Umbilical cord (tissue), 2 donors: ENCODE measurements around the gene EPHA8. TPM values are rescaled to one million over a fixed set of nuclear protein-coding genes. Genes with fewer than 3 reads are reported as not detected.

Experiments used
- DNase-seq: peaks from one replicate; pipeline ENCODE4 v3.0.0-alpha.2; 2015; ENCODE audit warnings: low spot score
- total RNA-seq: library from RNA; depleted of rRNA; stranded (reverse); fragments of >200 nt; gene quantifications from one replicate; pipeline ENCODE4 v1.2.3, GENCODE V29; 2014; ENCODE audit warnings: low replicate concordance; ENCODE audit not compliant: insufficient read depth

The EPHA8 gene
- total RNA-seq, 1 donor from 2014 or later: 4.3 TPM

DNA sequence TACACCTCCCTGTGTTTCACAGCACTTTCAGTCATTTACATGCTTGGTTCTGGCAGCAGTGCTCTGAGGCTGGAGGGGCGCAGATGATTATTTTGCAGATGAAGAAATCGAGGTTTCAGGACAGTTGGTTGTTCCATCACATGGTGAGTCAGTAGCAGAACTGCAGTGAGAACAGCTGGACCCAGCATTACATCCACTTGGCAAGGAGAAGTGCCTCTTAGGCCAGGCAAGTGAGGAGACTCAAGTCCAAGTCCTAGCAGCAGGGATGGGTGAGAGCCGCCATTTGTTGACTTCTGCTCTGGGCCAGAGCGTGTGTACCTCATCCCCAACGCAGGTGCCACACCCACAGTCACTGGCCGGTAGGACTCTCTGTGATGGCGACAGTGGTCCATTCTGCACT, 26.8 kb upstream of the EPHA8 start:
- no peak for DNase-seq

DNA sequence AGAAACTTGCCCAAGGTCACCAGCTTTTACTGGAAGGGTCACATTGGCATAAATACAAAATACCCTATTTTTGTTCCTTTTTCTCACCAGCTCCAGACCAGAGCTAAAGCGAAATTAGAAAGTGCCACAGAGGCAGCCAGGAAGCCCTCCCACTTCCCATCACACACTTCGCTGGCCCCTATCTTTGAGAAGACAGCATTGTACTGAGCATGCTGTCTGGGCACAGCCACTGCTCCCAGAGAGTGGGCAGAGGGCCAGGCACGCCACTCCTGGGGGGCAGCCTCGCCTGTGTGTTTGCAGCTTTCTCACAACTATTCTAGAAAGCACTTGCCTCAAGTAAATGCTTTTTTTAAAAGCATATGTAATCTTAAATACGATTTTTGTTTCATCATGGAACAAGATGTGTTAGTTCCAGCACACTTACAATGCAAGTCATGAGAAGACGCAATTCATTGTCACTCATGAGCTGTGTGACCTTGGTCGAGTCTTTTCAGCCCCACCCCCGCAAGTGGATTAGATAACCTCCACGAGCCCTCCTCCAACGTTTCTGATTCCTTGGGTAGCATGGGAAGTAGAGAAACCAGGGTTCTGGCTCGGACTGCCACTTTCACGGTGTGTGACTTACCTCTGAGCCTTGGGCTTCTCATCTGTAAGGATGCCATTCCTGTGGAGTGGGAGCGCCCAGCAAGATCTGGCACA, 25.7 kb upstream of the EPHA8 start:
- DNase-seq: no peak

DNA sequence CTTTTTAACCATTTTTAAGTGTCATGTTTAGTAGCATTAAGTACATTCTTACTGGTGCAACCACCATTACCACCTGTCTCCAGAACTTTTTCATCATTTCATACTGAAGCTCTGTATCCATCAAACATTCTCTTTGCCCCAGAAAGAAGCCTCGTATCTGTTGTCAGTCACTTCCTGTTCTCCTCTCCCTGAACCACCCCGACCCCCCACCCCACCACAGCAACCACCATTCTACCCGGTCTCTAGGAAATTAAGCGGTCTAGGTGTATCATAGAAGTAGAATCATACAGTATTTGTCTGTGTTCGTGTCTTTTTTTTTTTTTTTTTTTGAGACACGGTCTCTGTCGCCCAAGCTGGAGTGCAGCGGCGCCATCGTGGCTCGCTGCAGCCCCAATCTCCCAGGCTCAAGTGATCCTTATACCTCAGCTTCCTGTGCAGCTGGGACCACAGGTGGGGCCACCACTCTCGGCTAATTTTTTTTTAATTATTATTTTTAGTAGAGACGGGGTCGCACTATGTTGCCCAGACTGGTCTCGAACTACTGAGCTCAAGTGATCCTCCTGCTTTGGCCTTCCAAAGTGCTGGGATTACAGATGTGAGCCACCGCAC, 23.7 kb upstream of the EPHA8 start:
- no peak for DNase-seq

DNA sequence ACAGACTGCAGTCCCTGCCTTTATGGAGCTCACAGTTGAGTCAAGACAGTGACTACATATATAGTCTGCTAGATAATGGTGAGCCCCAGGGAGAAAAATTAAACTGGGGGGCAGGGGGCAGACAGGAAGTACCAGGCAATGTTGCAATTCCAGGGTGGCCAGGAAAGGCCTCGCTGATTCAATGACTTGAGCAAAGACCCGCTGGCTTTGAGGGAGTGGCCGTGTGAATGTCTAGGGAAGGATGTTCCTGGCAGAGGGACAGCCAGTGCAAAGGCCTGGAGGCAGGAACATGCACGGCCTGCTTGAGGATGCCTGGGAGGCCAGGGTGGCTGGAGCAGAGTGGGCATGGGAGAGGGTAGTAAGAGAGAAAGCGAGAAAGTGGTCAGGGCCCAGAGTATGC, 23.0 kb upstream of the EPHA8 start:
- DNase-seq: no peak

DNA sequence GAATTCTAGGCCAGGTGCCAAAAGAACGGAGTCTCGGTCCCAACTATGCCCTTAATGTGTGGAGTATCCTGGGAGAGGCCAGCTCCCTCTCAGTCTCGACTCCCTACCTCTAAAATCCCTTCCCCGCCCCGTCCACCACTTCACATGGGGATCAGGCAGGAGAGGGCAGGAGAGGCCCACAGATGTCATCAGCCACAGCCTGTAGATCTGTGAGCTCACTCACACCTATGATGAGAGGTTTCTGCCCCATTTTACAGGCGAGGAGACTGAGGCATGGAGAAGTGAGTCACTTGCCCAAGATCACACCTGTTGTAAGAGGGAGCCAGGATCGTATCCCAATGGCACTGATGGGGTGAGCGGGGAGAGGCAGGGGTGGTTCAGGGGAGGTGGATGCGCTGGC, 20.4 kb upstream of the EPHA8 start:
- no peak for DNase-seq

DNA sequence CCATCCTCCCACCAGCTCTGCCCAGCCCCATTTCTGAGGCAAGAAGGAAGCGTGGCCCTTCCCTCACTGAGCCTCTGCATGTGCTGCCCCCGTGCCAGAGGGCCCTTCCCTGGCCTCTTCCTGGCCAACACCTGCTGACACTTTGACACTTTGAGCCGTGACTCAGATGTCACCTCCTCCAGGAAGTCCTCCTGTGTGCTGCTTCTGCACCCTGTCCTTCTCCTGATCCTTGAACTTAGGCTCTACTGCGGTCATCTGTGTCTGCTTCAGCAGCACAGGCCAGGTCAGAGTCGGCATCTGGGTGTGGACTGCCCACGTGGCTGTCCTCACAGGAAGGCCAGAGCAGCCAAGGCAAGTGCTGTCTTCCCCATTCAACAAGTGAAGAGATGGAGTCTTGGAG, 19.6 kb upstream of the EPHA8 start:
- DNase-seq: no peak

DNA sequence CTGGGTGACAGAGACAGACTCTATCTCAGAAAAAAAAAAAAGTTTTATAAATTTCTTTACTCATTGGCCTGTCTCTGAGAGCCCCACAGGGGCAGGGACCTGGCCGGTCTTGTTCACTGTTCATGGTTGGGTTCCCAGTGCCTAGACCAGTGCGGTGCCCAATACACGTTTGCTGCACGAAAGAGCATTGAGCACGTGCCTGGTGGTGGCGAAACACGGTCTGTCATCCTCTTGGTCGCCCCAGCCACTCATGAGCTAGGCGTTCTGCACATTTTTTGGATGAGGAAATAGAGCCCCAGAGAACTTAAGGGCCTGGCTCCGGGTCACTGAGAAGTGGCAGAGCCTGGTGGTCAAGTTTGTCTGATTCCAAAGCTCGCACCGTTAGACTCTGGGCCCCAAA, 18.7 kb upstream of the EPHA8 start:
- DNase-seq: no peak

DNA sequence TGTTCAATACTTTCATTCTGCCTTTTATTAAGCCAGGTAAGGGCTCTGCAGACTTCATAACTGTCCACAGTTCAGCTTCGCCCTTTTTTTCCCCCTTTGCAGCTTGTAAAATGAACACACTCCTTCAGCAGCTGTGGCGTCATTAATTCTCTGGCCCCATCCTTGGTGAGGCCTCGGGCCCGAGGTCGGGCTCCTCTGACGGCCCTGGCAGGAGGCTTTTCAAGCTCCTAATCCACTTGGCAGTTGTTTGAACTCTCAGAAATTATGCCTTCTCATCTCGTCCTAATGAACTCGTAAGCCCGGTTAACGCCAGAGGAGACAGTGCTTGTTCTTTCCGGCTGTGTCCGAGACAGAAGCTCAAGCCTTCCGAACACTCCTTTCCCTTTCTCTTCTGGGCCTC, 18.1 kb upstream of the EPHA8 start:
- peak; percentile 54 for DNase-seq

DNA sequence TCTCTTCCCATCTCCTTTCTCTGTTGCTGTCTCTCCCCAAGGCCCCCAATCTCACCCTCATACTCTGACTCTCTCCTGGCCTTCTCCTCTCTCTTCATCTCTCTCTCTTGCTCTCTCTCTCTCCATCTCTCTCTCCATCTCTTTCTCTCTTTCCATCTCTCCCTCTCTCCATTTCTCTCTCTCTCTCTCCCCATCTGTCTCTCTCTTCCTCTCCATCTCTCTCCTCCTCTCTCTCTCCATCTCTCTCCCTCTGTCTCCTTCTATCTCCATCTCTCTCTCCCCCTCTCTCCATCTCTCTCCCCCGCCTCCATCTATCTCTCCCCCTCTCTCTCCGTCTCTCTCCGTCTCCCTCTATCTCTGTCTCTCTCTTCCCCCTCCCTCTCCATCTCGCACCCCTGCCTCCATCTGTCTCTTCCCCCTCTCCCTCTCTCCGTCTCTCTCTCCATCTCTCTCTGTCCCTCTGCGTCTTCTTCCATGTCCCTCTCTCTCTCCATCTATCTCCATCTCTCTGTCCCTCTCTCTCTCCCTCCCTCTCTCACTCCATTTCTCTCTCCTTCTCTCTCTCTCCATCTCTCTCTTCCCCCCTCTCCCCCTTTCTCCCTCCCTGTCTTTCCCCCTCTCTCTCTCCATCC, 16.0 kb upstream of the EPHA8 start:
- DNase-seq: no peak

DNA sequence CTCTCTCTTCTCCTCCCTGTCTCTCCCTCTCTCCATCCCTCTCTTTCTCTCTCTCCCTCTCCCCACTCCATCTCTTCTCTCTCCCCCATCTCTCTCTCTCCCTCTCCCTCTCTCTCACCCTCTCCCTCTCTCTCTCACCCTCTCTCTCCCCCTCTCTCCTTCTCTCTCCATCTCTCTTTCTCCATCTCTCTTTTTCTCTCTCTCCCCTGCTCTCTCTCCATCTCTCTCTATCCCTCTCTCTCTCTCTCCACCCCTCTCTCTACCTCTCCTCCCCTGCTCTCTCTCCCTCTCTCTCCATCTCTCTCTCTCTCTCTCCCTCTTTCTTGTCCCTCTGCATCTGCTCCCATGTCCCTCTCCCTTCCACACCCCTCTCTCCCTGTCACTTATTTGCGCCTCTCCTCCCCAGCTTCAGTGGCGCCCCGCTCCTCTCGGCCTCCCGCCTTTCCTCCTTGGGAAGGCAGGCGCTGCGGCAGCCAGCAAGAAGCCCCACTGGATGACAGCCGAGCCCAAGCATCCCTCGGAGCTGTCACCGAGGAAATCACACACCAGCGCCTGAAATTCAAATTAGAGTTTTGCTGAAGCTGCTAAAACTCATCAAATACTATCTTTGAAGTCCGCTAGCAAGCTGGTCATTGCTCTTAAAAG, 15.3 kb upstream of the EPHA8 start:
- DNase-seq: no peak

DNA sequence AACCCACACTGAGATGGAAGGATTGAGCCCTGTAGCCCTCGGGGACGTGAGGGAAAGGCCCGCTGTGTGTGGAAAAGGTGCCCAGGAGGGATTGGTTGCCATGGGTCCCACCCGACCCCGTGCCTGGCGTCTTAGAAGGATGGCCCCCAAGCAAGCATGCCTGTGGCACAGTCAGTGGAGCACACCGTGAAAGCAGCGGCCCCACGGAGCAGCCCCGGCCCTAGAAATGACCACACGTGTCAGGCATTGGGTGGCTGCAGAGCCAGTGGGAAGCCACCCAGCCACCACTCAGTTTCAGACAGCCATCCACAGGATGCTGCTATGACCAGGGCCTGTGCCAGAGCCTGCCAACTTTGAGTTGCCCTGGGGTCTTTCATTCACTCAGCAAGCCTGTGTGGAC, 13.3 kb upstream of the EPHA8 start:
- DNase-seq: no peak

DNA sequence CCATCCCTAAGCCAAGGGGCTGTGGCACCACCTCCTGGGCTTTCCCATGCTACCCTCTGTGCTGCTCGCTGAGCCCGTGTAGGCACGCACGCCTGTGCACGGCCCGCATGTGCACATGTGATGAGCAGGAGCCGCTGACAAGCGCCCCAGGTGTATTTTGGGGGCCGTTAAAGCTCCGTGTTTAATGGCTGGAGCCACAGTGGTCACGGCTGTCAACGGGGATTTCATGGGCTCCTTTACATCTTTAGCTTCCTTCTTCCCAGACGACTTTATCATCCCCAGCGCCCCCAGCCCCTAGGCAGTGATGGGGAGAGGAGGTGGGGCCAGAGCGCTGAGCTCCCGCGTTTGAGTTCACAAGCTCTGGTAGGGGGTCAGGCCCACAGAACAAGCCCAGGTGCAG, 11.7 kb upstream of the EPHA8 start:
- DNase-seq: no peak

DNA sequence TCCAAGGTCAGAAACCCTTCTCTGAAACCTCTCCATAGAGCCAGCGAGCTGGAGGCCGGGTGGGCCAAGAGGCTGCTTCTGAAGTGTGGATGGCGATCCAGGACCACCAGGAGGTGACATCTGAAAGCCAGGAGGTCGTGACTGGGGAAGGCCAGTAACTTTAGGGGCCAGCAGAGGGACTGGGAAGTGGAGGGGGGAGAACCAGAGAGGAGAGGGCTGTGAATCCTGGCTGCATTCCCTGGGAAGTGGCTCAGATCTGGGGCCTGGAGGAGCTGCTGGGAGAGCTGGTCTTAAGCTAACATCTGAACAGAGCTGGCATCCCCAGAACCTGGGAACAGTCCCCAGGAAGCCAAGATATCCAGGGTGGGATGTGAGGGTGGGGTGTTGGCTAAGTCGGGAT, 11.3 kb upstream of the EPHA8 start:
- DNase-seq: peak; percentile 58

DNA sequence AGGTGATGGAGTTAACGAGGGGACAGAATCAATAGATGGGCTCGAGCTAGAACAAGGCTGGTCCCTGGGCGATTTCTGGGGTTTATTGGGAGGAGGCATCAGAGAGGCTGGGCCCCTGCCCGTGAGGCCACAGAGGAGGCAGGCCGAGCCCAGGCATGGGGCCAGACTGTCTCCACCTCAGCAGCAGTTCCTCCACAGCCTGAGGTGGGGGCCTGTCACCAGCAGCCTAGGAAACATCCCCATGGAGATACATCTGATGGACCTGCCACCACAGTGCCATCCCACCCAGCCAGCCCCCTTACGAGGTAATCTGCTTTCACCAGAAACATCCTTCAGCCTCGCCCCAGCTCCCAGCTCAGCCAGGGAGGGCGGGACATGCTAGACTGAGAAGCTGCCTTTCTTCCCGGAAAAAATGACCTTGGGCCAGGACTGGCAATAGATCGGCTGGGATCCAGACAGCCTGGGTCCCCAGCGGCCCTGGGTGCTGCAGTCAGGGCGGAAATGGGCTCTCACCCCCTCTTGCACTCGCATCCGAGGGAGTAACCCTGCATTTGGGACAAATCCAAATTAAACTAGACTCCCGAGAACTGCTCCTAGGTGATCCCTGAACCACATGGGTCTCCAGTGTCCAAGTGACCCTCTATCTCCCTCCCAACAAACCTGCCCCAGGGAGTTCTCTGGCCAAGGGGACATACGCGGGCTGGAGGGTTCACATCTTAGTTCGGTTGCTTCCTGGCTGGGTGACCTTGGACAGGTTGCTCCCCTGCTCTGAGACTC, 10.0 kb upstream of the EPHA8 start:
- DNase-seq: peak; percentile 48

DNA sequence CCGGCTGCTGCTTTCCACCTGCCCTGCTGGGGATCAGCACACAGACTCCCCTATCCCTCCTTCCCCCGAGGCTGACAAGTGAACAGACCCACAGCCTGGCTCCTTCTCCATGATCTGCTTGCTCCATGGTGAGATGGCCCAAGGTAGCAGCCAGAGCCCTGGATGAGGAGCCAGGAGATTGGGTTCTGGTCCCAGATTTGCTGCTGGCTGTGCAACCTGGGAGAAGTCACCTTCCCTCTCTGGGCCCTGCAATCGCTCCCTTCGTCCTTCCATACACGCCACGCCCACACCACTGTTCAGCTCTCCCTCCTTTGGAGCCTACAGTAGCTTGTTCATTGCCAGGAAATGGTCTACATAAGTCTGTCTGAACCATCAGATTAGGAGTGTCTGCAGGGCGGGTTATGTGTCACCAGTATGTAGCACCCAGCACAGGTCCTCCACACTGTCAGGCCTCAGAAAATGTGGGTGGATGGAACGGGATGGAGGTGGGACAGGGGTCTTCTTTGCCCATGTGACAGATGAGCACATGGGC, 9.2 kb upstream of the EPHA8 start:
- DNase-seq: peak; percentile 15

DNA sequence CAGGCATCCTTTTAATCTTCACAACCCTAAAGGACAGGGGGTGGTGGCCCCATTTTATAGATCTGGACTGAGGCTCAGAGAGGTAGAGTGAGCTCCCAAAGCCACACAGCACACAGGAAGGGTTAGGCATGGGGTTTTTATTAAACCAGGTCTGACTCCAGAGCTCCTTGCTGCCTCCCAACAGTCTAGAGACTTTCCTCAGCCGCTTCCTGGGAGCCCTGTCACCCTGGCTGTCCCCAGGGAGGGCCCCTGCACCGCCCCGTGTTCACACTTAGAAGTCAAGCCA, 8.0 kb upstream of the EPHA8 start:
- DNase-seq: no peak

DNA sequence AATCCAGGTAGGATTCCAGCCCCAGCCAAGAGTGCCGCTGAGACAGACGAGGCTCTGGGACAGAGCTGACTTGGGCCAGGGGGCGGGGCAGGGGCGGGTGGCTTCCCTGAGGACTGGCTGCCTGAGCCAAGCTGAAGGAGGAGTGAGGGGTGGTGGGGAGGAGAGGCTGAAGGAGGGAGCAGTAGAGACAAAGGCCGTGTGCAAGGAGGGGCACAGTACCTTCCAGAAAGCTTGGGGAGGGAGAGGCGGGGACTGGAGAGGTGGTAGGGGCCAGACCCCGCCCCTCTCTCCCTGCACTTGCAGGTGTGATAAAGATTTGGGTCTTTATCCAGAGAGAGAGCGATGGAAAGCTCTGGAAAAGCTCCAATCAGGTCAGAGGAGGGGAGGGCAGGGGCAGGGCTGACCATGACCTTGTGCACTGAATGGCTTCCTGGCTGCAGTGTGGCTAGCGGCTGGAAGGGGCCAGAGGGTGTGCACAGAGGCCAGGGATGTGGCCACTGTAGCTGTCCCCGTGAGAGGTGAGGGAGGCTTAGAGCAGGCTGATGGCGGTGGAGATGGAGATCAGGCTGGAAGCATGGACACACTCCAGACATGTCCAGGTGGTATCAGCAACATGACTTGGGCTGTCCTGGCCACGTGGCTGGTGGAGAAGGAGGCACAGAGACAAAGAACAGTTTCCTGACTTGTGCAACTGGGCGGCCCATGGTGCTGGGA, 6.7 kb upstream of the EPHA8 start:
- DNase-seq: no peak

DNA sequence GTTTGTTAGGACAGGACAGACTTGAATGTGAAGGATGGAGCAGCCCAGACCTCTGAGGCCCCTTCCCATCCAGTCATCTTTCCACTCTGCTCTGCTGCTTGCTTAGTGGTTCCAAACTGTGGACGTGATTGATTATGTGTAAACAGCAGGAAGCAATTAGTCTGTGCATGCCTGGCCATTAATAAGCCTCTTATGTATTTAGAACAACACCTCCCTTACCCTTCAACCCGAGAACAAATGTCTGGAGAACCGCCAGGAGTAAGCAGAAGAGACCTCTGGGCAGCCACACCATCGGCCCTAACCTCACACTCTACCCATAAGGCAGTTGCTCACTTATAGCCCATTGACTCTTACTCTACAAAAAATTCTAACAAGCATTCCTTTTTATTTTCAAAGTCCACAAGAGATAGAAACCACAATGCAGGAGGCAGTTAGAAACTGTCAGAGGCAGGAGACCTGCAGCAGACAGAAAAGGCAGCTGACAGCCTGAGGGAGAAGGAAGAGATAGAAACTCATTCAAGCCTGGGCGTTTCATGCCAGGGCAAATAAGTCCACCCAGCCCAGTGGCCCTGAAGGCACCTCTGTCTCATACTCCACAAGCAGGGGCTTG, 5.8 kb upstream of the EPHA8 start:
- no peak for DNase-seq

DNA sequence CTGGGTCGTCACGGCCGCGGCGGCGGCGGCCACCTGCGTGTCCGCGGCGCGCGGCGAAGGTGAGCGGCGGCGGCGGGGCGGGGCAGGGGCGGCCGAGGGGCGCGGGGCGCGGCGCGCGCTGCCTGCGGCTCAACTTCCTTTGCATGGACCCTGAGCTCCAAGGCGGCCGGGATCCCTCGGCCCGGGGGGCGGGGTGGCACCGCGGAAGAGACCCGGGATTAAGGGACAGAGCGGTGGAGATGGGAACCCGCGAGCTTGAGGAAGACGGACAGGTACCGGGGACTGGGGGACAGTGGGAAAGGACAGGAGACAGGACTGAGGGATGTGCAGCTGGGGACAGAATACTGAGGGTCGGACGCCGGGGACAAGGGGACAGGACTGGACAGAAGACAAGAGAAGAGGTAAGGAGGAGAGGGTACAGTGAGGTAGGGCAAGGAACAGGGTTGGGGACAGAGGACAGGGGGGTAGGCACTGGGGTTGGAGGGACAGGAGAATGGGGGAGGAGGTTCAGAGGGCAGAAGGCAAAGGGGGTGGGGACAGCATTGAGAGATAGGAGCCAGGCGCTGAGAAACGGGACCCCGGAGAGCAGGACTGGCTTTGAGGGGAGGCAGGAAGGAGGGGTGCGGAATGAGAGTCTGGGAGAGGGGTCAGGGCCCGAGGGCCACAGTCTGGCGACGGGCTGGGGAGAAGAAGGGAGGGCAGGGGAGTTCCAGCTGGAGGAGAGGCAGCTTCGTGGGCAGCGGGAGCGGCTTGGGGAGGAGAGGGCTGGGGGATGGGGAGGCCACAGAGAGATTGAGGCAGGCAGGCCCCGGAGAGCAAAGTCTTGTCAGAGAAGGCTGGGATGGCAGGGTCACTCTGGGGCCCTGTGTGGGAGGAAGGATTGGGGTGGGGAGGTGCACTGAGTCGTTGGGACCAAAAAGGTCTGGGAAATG, 648 bp downstream of the EPHA8 start:
- no peak for DNase-seq

DNA sequence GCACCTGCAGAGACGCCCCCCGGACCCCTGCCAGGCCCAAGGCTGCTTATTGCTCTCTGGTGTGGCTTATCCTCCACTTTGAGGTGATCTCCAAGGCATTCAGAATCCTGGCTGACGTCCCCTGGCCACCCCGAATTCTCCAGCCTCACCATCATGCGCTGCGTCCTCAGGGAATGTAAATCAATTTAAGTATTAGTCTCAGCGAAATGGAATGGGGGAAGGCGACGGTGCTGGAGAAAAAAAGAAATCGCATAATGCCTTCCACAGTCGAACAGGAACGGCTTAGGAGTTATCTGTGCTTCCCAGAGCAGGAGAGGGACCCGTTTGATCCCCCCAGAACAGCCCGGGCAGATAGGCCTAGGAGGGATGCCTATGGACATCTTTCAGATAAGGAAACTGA, 2.9 kb downstream of the EPHA8 start:
- no peak for DNase-seq
